ENCODE data around the gene PRKG1.
"Not testable (repeated sequence)": the region's sequence is repeated elsewhere in the genome, so short reads cannot be mapped to it uniquely, and the experiment has no call there.

Gene PRKG1

GRCh38 chr10:52108236-52108635, 1033.9 kb downstream of the PRKG1 start:
- no peak for DNase-seq

- no peak for DNase-seq
These were observed 1036.3 kb downstream of the PRKG1 start for GRCh38 chr10:52110576-52110975.

GRCh38 chr10:52111101-52111891, 1037.0 kb downstream of the PRKG1 start:
- no peak for DNase-seq

- DNase-seq = no peak
These were observed 1041.5 kb downstream of the PRKG1 start for GRCh38 chr10:52115823-52116222.

- DNase-seq = no peak
These were observed 1045.2 kb downstream of the PRKG1 start for GRCh38 chr10:52119507-52119906.

- no peak for DNase-seq
These were observed 1047.4 kb downstream of the PRKG1 start for GRCh38 chr10:52121688-52122087.

GRCh38 chr10:52128056-52128683, 1053.9 kb downstream of the PRKG1 start:
- DNase-seq = no peak

GRCh38 chr10:52129410-52130178, 1055.3 kb downstream of the PRKG1 start:
- DNase-seq = no peak

- no peak for DNase-seq
These were observed 1060.8 kb downstream of the PRKG1 start for GRCh38 chr10:52135101-52135500.

- DNase-seq = no peak
These were observed 1062.6 kb downstream of the PRKG1 start for GRCh38 chr10:52136921-52137320.

- no peak for DNase-seq
These were observed 1069.1 kb downstream of the PRKG1 start for GRCh38 chr10:52143338-52143737.

- no peak for DNase-seq
These were observed 1071.3 kb downstream of the PRKG1 start for GRCh38 chr10:52145636-52146035.

- no peak for DNase-seq
These were observed 1072.5 kb downstream of the PRKG1 start for GRCh38 chr10:52146766-52147165.

GRCh38 chr10:52170776-52171175, 1096.5 kb downstream of the PRKG1 start:
- no peak for DNase-seq

- DNase-seq = no peak
These were observed 1098.3 kb downstream of the PRKG1 start for GRCh38 chr10:52172581-52172980.

- no peak for DNase-seq
These were observed 1111.0 kb downstream of the PRKG1 start for GRCh38 chr10:52185256-52185655.

- no peak for DNase-seq
These were observed 1113.4 kb downstream of the PRKG1 start for GRCh38 chr10:52187521-52188258.

- no peak for DNase-seq
These were observed 1116.8 kb downstream of the PRKG1 start for GRCh38 chr10:52191049-52191448.

- no peak for DNase-seq
These were observed 1119.9 kb downstream of the PRKG1 start for GRCh38 chr10:52194191-52194590.

- DNase-seq = no peak
These were observed 1120.4 kb downstream of the PRKG1 start for GRCh38 chr10:52194716-52195115.

- DNase-seq = no peak
These were observed 1122.8 kb downstream of the PRKG1 start for GRCh38 chr10:52197098-52197497.

- no peak for DNase-seq
These were observed 1124.3 kb downstream of the PRKG1 start for GRCh38 chr10:52198540-52198939.

GRCh38 chr10:52204906-52205305, 1130.6 kb downstream of the PRKG1 start:
- not testable (repeated sequence) for DNase-seq

Data from inflammatory macrophage treated with lipopolysaccharide for 1 hour (primary cell).